Measurements from ENCODE around the gene PDZD2.

PDZD2 gene

GRCh38 chr5:31637851-31638250 lies 1.1 kb upstream of the PDZD2 start:
- DNase-seq (ENCODE audit: insufficient read length, low spot score): no peak
- TF ChIP-seq, protein P1, sequence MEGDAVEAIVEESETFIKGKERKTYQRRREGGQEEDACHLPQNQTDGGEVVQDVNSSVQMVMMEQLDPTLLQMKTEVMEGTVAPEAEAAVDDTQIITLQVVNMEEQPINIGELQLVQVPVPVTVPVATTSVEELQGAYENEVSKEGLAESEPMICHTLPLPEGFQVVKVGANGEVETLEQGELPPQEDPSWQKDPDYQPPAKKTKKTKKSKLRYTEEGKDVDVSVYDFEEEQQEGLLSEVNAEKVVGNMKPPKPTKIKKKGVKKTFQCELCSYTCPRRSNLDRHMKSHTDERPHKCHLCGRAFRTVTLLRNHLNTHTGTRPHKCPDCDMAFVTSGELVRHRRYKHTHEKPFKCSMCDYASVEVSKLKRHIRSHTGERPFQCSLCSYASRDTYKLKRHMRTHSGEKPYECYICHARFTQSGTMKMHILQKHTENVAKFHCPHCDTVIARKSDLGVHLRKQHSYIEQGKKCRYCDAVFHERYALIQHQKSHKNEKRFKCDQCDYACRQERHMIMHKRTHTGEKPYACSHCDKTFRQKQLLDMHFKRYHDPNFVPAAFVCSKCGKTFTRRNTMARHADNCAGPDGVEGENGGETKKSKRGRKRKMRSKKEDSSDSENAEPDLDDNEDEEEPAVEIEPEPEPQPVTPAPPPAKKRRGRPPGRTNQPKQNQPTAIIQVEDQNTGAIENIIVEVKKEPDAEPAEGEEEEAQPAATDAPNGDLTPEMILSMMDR (IDR thresholded peaks at IDR 0.05; ENCODE audit: insufficient read depth, missing control alignments): no peak
- FAIRE-seq: no peak

DNA sequence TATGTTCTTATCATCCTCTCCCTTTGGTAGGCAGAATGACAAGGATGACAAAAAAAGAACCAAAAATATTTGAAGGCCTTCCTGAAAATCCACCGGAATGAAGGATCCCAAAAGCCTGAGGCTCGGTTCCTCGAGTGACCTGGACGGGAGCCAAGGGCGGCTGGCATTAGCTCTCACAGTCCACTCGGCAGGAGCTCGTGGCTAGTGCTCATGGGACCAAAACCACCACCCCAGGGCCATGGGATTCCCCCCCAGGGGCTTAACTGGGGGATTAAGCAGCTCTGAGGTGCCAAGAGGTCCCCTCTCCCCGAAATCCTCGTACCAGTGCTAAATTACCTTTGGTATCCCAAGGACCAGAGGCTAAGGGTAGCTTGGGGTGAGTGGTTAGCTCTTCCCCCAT lies 586 bp upstream of the PDZD2 start:
- FAIRE-seq (no peak), DNase-seq (ENCODE audit: insufficient read length, low spot score) (no peak)
- TF ChIP-seq, protein P1 (IDR thresholded peaks at IDR 0.05; ENCODE audit: insufficient read depth, missing control alignments): no peak

GRCh38 chr5:31639481-31640411 lies 815 bp downstream of the PDZD2 start:
- DNase-seq (ENCODE audit: insufficient read length, low spot score) (no peak), FAIRE-seq (no peak)
- TF ChIP-seq, protein P1 (IDR thresholded peaks at IDR 0.05; ENCODE audit: insufficient read depth, missing control alignments): no peak

DNA sequence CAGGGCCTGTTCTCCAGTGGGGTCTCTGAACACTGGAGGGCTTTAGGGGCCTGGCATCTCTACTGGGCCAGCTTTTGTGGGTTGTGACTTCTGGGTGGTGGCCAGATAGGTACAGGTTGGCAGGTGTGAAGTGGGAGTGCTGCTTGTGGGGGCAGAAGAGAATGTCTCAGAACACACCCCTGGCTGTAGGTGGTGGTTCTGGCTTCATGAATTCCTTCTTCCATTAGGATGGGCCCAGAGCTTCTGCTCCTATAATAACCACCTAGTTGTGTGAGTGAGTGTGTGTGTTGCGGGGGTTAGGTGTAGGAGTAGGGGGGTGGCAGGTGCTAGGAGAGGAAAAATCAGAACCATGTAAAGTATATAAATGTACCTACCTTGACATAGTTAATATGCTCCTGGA lies 1.6 kb downstream of the PDZD2 start:
- no peak for FAIRE-seq
- TF ChIP-seq, protein P1 (IDR thresholded peaks at IDR 0.05; ENCODE audit: insufficient read depth, missing control alignments): no peak
- no peak for DNase-seq (ENCODE audit: insufficient read length, low spot score)

DNA sequence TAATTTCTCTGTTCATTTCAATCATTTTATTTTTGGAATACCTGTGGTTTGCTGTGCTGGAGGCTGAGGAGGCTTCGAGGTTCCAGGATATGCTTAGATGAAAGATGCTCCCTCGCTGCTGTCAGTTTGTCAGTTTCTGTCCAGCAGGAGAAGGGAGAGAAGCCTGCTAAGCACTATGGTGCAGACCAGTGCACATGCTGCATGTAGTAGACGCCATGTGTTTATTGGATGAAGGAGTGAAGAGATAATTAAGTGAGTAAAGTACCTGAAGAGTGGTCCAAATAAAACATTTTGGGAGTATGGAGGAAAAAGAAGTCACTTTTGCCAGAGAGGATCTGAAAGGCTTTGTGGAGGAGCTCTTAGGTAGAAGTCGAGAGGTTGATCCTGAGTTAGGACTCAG lies 2.1 kb downstream of the PDZD2 start:
- TF ChIP-seq, protein P1 (IDR thresholded peaks at IDR 0.05; ENCODE audit: insufficient read depth, missing control alignments): no peak
- FAIRE-seq: no peak
- DNase-seq (ENCODE audit: insufficient read length, low spot score): no peak

DNA sequence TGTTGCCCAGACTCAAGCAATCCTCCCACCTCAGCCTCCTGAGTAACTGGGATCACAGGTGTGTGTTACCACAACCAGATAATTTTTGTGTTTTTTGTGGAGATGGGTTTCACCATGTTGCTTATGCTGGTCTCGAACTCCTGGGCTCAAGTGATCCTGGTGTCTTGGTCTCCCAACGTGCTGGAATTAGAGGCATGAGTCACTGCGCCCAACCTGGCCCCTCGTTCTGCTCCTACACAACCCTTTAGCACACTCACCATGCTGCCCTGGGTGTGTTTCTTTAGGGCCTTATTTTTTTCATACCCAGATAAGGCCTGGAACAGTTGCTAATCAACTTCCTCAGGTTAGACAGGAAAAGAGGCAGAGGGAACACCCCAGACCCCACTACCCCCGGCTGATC lies 2.6 kb downstream of the PDZD2 start:
- FAIRE-seq: no peak
- TF ChIP-seq, protein P1 (IDR thresholded peaks at IDR 0.05; ENCODE audit: insufficient read depth, missing control alignments): no peak
- no peak for DNase-seq (ENCODE audit: insufficient read length, low spot score)

DNA sequence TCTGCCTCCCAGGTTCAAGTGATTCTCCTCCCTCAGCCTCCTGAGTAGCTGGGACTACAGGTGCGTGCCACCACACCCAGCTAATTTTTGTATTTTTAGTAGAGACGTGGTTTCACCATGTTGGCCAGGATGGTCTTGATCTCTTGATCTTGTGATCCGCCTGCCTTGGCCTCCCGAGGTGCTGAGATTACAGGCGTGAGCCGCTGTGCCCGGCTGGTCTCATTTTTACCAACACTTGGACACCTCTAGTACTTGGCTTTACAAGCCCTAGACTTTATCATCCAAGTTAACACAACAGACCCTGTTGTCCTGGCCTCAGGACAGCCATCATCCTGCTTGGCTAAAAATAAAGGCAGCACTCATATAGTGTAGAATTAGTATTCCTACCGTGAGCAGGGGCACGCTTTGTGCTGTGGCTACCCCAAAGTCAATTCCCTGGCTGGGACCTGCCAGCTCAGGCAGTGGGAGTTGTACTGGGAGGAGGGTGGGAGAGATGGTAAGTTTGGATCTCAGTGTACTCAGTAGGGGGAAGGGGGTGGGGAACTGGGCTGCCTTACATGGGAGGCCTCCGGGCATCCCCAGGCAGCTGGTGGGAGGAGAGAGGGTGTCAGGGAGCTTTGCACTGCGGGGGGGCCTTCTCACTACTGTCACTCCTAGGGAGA lies 6.6 kb downstream of the PDZD2 start:
- TF ChIP-seq, protein P1 (IDR thresholded peaks at IDR 0.05; ENCODE audit: insufficient read depth, missing control alignments): no peak
- DNase-seq (ENCODE audit: insufficient read length, low spot score) (no peak), FAIRE-seq (no peak)

All from D721Med (cell line).